Measurements from ENCODE around the gene TMEM178A.

- TF ChIP-seq CTCF (IDR thresholded peaks at IDR 0.05) (no peak), POLR2A (IDR thresholded peaks at IDR 0.05) (no peak)
Measured at GRCh38 chr2:39648580-39648979, 17.1 kb upstream of the TMEM178A start.
